ENCODE data around the gene ULK3. TPM values are rescaled to one million over a fixed set of nuclear protein-coding genes. Genes with fewer than 3 reads are reported as not detected.

The ULK3 gene, protein sequence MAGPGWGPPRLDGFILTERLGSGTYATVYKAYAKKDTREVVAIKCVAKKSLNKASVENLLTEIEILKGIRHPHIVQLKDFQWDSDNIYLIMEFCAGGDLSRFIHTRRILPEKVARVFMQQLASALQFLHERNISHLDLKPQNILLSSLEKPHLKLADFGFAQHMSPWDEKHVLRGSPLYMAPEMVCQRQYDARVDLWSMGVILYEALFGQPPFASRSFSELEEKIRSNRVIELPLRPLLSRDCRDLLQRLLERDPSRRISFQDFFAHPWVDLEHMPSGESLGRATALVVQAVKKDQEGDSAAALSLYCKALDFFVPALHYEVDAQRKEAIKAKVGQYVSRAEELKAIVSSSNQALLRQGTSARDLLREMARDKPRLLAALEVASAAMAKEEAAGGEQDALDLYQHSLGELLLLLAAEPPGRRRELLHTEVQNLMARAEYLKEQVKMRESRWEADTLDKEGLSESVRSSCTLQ
- 43.9 TPM for total RNA-seq
- long read RNA-seq, transcript ULK3-201 (16 exons, 2,623 nt) = major isoform, 17 of 145 reads
- long read RNA-seq, transcript ULK3-202 (15 exons, 2,738 nt) = minor isoform, 10 of 145 reads
- long read RNA-seq, transcript ULK3-222 (15 exons, 2,951 nt) = minor isoform, 13 of 145 reads
- long read RNA-seq, transcript ULK3-220 (16 exons, 2,611 nt) = minor isoform, 13 of 145 reads
- long read RNA-seq, partial matches to known transcripts = 41 of 145 reads
- long read RNA-seq, other reads (novel, unspliced or antisense) = 48 of 145 reads

DNA sequence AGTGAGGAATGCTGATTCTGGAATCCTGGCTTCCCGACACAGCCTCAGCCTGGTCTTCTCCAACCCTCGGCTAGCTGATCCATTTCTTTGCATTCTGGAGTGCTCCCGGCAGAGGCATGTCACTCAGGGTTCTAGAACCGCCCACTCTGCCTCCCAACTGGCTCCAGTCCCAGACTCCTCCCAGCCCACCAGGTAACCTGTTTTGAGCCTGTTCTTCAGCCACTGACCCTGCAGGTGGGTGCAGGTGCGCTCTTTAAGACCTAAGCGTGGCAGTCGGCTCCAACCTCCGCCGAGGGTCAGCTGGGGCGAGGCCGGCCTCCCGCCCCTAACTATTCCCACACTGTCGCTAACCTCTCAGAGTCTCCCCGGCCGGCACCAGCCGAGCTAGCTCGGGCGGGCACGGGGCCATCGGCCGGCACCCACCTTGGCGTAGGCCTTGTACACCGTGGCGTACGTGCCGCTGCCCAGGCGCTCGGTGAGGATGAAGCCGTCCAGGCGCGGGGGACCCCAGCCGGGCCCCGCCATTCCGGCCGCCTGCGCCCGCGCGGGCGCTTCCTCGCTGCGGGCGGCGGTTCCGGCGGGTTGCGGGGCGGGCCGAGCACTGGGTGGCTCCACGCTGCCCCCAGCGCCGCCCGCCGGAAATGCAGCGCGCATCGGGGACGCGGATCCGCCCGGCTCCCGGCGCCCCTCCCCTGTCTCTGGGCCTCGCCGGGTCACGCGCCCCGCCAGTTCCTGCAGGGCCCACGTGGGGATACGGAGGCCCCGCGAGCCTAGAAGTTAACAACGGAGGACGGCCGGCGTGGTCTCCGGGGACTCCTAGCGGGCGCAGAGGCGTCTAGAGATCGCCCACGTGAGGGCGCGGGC, at the start of gene ULK3:
Gene ULK3 (minus strand): TSS at position 576 of the 864 bp plus-strand sequence. CDS start 51 bp downstream, at position 525.
- no peaks in the 10 kb centered on the region for H3K27me3 ChIP-seq
- intact Hi-C loops (cut with DNase I) = no loop called here
- H3K9me3 ChIP-seq = no peaks in the 10 kb centered on the region
- H3K36me3 ChIP-seq = peaks cover 39% of the 10 kb centered on the region
- H3K27ac ChIP-seq = peak within 1 kb of the TSS; percentile 88
- H3K4me1 ChIP-seq = peaks cover 16% of the 10 kb centered on the region
- DNase-seq = peak; percentile 96
- peak; percentile 96 for ATAC-seq
- TF ChIP-seq, protein P1, sequence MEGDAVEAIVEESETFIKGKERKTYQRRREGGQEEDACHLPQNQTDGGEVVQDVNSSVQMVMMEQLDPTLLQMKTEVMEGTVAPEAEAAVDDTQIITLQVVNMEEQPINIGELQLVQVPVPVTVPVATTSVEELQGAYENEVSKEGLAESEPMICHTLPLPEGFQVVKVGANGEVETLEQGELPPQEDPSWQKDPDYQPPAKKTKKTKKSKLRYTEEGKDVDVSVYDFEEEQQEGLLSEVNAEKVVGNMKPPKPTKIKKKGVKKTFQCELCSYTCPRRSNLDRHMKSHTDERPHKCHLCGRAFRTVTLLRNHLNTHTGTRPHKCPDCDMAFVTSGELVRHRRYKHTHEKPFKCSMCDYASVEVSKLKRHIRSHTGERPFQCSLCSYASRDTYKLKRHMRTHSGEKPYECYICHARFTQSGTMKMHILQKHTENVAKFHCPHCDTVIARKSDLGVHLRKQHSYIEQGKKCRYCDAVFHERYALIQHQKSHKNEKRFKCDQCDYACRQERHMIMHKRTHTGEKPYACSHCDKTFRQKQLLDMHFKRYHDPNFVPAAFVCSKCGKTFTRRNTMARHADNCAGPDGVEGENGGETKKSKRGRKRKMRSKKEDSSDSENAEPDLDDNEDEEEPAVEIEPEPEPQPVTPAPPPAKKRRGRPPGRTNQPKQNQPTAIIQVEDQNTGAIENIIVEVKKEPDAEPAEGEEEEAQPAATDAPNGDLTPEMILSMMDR (IDR thresholded peaks at IDR 0.05) = peak; percentile 68
- H3K4me3 ChIP-seq = peak within 1 kb of the TSS; percentile 71

DNA sequence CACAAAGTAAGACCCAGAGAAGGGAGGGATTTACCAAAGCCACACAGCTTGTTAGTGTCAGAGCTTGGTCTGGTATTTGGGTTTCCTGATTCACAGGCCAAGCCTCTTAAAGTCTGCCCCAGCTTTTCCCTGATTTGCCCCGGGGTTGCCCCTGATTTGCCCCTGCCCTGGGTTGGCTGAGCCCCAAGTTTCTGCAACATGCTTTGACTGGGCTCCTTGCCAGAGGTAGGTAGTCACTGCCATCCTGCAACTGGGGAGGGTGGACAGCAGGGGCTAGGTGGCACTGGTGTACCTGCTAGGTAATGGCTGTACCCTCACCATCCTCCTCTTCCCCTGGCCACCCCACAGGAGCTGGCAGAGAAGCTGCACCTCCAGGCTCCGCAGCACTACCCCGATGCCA, 49.4 kb upstream of the ULK3 start:
- no peaks in the 10 kb centered on the region for H3K9me3 ChIP-seq
- intact Hi-C loops (cut with DNase I) = no loop called here
- peaks cover 14% of the 10 kb centered on the region for H3K36me3 ChIP-seq
- no peak overlapping the region for H3K27ac ChIP-seq
- no peak for DNase-seq
- ATAC-seq = no peak
- H3K27me3 ChIP-seq = no peaks in the 10 kb centered on the region
- H3K4me1 ChIP-seq = peaks cover 15% of the 10 kb centered on the region
- no peak overlapping the region for H3K4me3 ChIP-seq
- TF ChIP-seq, protein P1 (IDR thresholded peaks at IDR 0.05) = no peak

DNA sequence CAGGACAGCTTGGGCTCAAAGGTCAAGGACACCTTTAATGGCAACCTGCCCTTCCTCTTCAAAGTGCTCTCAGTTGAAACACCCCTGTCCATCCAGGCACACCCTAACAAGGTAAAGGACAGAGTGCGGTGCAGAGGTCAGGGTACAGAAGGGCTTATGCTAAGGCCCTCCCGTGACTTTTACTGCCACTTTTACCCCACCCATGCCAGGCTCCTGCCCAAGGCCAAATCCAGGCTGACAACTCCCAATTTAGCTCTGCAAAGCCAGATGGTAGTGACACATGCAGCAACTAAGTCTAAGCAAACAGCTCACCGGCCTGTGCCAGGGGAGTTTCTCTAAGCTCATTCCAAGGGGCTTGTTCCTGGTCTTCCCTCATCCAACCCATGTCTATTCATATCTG, 48.5 kb upstream of the ULK3 start:
- Histone ChIP-seq H3K9me3 (no peaks in the 10 kb centered on the region), H3K27me3 (no peaks in the 10 kb centered on the region), H3K4me3 (no peak overlapping the region), H3K36me3 (peaks cover 9% of the 10 kb centered on the region), H3K4me1 (peaks cover 15% of the 10 kb centered on the region), H3K27ac (no peak overlapping the region)
- DNase-seq = no peak
- no peak for ATAC-seq
- intact Hi-C loops (cut with DNase I) = no loop called here
- TF ChIP-seq, protein P1 (IDR thresholded peaks at IDR 0.05) = no peak

DNA sequence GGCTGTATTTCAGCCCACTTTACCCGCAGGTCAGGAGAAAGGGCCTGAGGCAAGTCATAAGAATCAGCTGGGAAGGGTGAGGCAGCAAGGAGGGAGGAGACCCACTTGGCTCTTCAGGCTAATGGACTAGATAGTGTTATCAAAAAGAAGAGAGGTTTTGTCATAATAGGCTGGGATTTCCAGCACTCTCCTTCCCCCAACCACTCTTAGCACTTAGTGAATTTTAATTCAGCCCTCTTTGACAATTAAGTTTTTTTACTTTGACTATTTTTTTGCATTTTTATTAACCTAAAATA, 47.7 kb upstream of the ULK3 start:
- ATAC-seq (no peak), DNase-seq (no peak)
- Histone ChIP-seq H3K36me3 (peaks cover under 1% of the 10 kb centered on the region), H3K27ac (peak overlapping the region; percentile 73), H3K4me3 (peak overlapping the region; percentile 92), H3K27me3 (no peaks in the 10 kb centered on the region), H3K4me1 (peaks cover 15% of the 10 kb centered on the region), H3K9me3 (no peaks in the 10 kb centered on the region)
- intact Hi-C loops (cut with DNase I) = no loop called here
- TF ChIP-seq, protein P1 (IDR thresholded peaks at IDR 0.05) = no peak

DNA sequence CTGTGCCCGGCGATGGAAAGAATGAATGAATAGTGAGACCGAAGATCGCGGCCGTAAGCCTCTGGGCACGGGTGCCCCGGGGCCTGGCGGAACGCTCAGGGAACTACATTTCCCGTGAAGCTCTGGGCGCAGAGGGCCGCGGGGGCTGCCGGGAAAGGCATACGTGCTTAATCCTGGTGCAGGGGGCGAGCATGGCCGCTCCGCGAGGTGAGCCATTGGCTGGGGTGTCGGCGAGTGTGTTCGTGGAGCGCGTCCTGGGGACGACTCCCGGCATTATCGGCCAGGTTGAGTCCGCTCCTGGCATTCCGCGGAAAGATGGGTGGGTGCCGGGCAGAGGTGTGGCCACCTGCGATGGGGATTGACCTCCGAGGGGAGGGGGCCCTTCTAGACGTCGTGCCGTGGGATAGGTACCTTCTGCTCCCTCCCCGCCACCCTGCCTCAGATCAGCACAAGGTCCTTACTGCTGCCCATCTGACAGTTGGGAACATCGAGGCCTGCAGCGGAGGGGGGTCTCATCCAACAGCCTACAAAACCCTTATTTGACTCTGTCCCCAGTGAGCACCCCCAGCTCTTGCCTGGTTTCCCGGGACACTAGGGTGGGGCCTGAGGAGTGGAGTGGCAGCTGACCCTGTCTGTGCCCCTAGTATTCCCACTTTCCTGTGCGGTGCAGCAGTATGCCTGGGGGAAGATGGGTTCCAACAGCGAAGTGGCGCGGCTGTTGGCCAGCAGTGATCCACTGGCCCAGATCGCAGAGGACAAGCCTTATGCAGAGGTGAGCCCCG, 47.1 kb upstream of the ULK3 start, which contains the start of gene MPI:
Gene MPI (plus strand): TSS at position 160 of the 782 bp plus-strand sequence. CDS start 32 bp downstream, at position 192.
- Histone ChIP-seq H3K27ac (peak within 1 kb of the TSS; percentile 73), H3K9me3 (no peaks in the 10 kb centered on the region), H3K4me3 (peak within 1 kb of the TSS; percentile 92), H3K4me1 (peaks cover 15% of the 10 kb centered on the region), H3K27me3 (no peaks in the 10 kb centered on the region), H3K36me3 (no peaks in the 10 kb centered on the region)
- TF ChIP-seq, protein P1 (IDR thresholded peaks at IDR 0.05) = no peak
- ATAC-seq (peak; percentile 97), DNase-seq (peak; percentile 94)
- intact Hi-C loops (cut with DNase I) = no loop called here
